Hindlimb muscle (tissue), 1 donor: ENCODE data around the gene GABBR1. TPM values are rescaled to one million over a fixed set of nuclear protein-coding genes. Genes with fewer than 3 reads are reported as not detected.

ENCODE experiments used
- DNase-seq: peaks from one replicate; pipeline ENCODE4 v3.0.0-alpha.2; 2013
- polyA plus RNA-seq: library from polyadenylated mRNA; unstranded; fragments of 120-200 nt; gene quantifications from one replicate; pipeline ENCODE4 v1.2.1, GENCODE V29; 2013; ENCODE audit not compliant: insufficient read length

Gene GABBR1
- polyA plus RNA-seq, 1 donor: 31.1 TPM

- DNase-seq: peak; percentile 49
These were observed 20.6 kb upstream of the GABBR1 start for GRCh38 chr6:29653452-29654038.

- DNase-seq: no peak
These were observed 19.2 kb upstream of the GABBR1 start for GRCh38 chr6:29652198-29652584.

DNA sequence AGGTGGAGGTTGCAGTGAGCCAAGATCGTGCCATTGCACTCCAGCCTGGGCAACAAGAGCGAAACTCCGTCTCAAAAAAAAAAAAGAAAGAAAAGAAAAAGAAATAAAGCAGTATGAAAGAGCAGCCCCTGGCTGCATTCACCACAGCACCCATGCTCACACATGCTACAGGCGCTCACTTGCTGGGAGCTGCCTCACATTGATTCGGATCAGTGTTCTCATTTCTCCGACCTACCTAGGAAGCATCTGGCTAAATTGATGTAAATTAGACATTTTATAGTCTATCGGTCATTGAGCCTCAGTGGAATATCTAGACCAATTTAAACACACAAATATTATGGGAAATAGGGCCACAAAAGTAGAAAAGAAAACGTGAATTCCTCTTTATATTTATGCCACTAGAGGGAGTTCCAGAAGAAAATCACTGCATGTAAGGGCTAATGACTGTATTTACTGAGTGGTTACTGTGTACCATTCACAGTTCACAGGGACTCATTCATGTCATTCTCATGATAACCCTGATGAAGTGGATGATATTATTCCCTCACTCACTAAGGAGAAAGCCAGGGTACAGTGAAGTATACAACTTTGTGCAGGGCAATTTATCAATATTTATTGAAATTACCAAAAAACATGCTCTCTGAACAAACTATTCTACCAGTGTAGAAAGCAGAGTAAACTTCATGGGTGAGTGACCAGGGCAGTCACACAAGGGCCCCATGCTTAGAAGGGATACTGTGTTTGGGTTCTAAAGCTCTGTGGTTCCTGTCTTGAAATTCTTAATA, 18.6 kb upstream of the GABBR1 start:
- no peak for DNase-seq

DNA sequence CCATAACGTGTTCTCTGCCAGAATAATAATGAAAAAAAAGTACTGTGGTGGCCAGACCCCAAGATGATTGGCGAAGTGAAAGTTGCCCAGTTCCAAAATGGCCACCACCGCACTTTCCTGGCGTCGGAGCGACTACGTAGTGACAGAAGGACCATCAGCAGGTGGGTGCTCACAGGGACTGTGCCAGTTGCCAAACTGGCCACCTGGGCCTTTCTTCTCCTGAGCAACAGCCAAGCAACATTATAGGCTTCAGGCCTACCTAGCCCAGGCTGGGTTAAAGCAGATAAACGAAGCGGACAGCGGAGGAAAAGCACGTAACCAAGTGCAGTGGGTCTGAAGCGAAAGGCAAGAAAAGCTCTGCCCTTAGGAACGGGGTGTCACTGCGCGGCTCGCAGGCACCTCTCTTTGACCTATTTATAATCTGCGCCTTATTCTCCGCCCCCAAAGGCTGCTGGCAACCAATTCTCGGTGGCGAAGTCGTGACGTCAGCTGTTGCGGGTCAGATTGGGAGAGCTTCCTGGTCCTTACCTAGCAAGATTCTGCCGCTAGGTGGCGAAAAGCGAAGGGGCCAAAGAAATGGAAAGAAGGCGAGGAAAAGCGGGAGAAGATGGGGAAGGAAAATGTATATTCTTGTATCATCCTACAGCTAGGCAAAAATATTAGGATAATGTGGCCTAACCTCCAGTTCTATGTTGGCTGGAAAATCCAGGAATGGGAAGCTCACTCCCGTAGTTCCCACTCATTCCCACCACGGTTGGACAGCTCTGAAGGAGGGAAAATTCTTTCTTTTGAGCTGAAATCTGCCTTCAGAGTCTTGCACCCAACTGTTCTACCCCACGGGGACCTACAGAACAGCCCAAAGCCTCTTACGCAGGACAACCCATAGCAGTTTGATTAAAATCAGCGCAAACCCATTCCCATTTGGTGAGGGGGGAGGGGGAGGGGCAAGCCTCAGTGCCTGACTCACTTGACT, 17.0 kb upstream of the GABBR1 start:
- DNase-seq: peak; percentile 97

DNA sequence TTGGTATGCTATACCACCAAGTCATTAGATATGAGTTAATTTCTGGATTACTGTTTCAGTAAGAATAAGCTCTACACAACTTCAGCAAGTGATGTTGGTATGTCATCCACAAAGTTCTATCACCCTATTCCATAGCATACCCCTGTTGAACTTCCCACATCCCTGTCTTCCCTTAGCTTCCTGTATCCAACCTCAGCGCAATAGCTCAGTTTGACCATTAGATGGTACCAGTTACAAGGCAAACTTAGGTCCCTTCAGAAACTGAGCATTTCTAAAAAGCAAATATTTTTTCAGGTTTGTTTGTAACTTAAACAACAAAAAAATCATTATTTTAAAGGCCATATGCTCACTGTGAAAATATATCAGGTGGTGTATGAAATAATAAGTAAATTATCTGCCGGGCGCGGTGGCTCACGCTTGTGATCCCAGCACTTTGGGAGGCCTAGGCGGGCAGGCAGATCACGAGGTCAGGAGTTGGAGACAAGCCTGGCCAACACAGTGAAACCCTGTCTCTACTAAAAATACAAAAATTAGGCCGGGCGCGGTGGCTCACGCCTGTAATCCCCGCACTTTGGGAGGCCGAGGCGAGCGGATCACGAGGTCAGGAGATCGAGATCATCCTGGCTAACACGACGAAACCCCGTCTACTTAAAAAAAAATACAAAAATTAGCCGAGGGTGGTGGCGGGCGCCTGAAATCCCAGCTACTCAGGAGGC, 15.1 kb upstream of the GABBR1 start:
- no peak for DNase-seq

GRCh38 chr6:29641430-29642148, 8.6 kb upstream of the GABBR1 start:
- DNase-seq: no peak

- no peak for DNase-seq
These were observed 4.3 kb upstream of the GABBR1 start for GRCh38 chr6:29637247-29637646.

GRCh38 chr6:29633534-29633905, 537 bp upstream of the GABBR1 start:
- peak; percentile 47 for DNase-seq

DNA sequence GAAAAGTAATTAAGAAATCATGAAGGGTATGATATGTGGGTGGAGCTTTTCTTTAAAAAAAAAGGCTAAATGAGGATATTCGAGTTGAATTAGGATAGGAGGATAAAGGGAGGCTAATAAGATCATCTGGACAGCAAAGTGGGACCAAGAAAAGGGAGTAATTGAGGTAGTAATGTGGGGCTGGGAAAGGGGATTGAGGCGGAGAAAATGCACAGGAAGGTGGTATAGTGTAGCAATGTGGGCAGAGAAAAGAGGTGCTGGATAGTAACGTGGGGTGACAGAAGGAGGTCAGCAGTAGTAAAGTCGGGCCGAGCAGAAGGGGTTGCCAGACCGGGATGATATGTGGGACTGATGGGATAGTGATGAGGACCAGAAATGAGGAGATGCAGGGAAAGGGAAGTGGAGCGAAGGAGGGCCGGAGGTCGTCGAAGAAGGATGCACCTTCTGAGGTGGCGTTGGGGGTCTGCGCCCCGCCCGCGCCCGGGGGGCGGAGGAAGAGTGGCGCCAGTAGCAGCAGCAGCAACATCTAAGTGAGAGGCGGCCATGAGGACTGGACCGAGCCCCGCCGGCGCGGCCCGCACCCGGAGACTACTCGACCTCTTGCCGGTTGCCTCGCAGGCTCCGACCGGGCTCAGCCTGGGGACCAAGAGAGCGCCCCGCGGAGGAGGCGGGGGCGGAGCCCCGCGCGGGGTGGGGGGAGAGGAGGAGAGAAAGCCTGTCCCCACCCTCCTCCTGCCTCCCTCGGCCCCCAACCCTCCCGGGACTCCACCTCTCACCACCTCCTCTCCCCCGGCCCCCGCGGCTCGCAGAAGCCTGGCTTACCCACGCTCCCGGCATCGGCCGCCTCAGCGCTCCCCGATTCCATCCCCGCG, 887 bp downstream of the GABBR1 start:
- DNase-seq: peak; percentile 41

DNA sequence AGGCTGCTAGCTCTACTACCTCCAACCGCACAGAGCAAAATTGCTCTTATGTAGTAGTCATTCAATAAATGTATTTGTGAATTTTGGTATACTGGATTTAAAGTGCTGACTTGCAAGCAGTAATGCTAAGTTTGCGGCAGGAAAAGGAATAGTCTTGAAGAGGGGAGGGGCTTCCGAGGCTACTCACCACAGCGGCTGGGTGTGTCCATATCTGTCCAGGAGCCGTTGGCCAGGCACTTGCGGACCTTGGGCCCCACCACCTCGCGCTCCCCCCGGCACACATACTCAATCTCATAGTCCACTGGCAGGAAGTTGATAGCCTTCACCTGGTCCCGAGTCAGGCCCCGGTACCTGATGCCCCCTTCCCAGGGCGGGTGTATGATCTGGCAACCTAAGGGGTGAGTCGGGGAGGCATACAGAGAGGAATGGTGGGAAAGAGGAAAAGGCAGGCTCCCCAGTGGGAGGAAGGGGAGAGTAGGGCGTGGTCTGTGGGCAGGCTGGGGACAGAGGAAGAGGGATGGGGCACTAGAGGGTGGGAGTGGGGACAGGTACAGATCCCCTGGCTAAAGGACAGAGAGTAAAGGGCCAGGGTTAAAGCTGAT, 1.7 kb downstream of the GABBR1 start:
- no peak for DNase-seq

DNA sequence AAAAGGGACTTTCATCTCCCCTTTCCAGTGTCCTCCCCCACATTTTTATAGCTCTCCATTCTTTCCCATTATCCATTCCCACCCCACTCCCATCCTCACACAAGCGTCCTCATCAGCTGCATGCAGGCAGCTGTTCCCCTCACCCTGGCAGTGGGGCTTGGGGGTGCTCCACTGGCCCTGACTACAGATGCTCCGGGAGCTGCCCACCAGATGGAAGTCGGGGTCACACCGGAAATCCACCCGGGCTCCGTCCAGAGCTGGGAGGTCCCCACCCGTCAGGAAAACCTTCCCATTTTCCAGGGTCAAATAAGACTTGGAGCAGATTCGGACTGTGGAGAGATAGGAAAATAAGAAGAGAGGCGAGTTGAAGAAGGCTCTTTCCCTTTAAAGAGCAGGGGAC, 2.7 kb downstream of the GABBR1 start:
- no peak for DNase-seq

DNA sequence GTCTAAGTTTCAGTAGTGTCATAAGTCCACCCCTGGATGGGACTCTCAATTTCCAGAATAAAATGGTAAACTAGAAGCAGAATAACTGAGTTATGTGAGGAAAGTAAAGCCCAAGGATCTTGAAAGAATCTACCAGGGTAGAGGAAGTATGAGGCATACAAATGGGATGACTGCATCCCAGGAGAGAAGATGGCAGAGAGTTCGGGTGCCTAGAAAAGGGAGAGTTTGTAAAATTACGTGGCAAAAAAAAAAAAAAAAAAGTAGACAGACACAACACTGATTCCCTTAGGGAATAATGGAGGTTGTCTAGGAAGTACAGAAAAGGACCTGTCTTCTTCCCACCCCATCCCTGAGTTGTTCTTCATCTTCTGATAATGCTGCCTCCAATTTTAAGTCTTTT, 3.4 kb downstream of the GABBR1 start:
- DNase-seq: no peak

GRCh38 chr6:29628419-29629281, 4.3 kb downstream of the GABBR1 start:
- DNase-seq: peak; percentile 75

- peak; percentile 82 for DNase-seq
These were observed 5.1 kb downstream of the GABBR1 start for GRCh38 chr6:29627755-29628418.

DNA sequence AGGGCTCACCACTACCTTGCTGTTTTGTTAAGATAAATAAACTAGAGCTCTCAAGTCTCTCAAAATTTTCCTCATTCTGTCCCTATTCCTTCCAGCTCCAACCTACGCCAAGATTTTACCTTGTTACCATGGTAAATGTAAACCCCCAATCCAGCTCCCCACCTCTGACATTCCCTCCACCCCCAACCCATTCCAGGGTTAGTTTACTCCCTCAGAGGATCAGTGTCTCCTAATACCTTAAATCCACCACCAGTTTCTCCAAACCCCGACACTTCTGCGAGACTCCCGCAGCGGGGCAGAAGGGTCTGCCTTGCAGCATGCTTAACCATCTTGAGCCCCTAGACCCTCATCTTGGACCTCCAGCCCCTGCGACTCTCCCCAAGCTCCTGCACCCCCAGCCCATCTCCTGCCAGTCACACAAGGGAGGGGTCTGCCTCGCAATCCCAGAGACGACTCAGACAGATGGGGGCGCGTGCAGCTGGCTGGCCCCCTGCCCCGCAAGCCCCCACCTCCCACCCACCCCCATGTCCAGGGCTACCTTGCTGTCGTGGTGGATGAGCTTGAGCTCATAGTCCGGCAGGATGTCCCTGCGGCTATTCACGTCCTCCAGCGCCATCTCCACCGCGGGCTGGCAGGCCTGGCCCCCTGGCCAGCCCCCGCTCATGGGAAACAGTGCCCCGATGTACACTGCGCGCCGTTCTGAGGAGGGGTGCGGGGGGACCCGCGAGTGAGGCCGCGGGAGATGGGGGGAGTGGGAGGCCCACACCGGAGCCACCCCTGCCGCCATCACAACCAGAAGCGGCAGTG, 5.8 kb downstream of the GABBR1 start:
- no peak for DNase-seq

DNA sequence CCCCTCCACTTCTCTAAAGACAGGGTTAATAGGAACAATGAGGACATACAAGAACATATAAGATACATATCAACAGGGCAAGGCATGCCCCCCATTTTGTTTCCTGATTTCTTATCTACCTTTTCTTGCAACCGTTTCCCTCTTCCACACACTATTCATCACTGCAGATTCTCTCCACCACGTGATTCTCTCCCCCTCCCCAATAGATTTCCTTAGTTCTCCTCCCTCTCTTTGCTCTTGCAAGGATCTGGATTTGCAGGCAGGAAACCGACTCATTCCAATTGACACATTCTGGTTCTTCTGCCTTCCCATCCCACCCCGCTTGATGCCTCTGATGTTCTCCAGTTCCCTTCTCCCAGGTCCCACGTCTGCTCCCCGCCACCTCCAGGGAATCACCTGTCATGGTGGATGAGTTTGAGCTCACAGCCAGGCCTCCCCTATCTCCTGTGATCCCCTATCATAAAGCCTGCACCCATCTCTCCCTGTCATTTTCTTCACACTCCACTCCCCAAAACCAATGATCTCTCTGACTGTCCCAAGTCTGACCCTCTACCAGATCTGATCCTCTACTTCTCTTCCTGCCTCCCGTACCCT, 7.5 kb downstream of the GABBR1 start:
- DNase-seq: no peak

GRCh38 chr6:29624520-29624961, 8.4 kb downstream of the GABBR1 start:
- no peak for DNase-seq
